Right cardiac atrium (tissue), 5 donors: ENCODE results near the gene THSD4. TPM values are rescaled to one million over a fixed set of nuclear protein-coding genes. Genes with fewer than 3 reads are reported as not detected.
"Not testable (repeated sequence)": the region's sequence is repeated elsewhere in the genome, so short reads cannot be mapped to it uniquely, and the experiment has no call there.

Source experiments
- ATAC-seq, 2 donors: fragments of 200-7000 bp; cut with Tn5 transposase; one replicate each; pipeline versions ENCODE4 v1.8.0 to v1.9.1; 2020; ENCODE audit warnings: moderate library complexity in 2 of 2, mild to moderate bottlenecking in 1 of 2
- DNase-seq, 3 donors: peaks; one replicate each; pipeline ENCODE4 v3.0.0-alpha.2; 2020
- H3K27ac ChIP-seq: one replicate; pipeline ENCODE4 v1.5.1; 2013; ENCODE audit warnings: mild to moderate bottlenecking, low read length, control low read depth, moderate library complexity
- H3K27me3 ChIP-seq: one replicate; pipeline ENCODE4 v1.6.1; 2013; ENCODE audit not compliant: control insufficient read depth, insufficient read depth
- H3K4me1 ChIP-seq: one replicate; pipeline ENCODE4 v1.6.1; 2013; ENCODE audit warnings: low read length; ENCODE audit not compliant: control insufficient read depth, insufficient read depth
- H3K4me3 ChIP-seq: one replicate; pipeline ENCODE4 v1.5.1; 2013; ENCODE audit warnings: low read length, control low read depth
- H3K9me3 ChIP-seq: one replicate; pipeline ENCODE4 v1.6.1; 2013; ENCODE audit warnings: low read length; ENCODE audit not compliant: control insufficient read depth
- WGBS: extraction: QIAGEN DNeasy Blood & Tissue Kit; methylation state at CpG from one replicate; pipeline ENCODE4 v1.1.7; 2013; 5-methylcytosine and 5-hydroxymethylcytosine counted together
- intact Hi-C, 4 donors: fragments of 100-400 bp; cut with DNase I; formaldehyde crosslinking; loops; one replicate each; pipeline versions ENCODE4 v1.11.0 to v1.14.0; 2022 to 2023
- polyA plus RNA-seq: library from polyadenylated mRNA; stranded (reverse); fragments of 200-250 nt; gene quantifications from one replicate; pipeline ENCODE4 v1.2.3, GENCODE V29; 2013
- total RNA-seq, 4 donors: library from RNA; stranded (reverse); fragmentation: NEBNext Ultra II Directional; extraction: Animal tissue kit (Norgen Biotek cat#: 25700); gene quantifications; one replicate each; pipeline ENCODE4 v1.2.1, GENCODE V29; 2021
- donor health status: healthy with polysubstance abuse.
- donor health status: DM: no; HTN: yes; CAD: no.
- donor health status: DM: no; HTN: no; CAD: no.
- donor health status: DM: no; HTN: yes; CAD: no; lungs with severe emphysema.
- donor health status: DM: yes; HTN: yes; CAD: no.

The THSD4 gene
- total and polyA plus RNA-seq, 5 donors: 40.5 to 93.8 (median 67.3) TPM

DNA sequence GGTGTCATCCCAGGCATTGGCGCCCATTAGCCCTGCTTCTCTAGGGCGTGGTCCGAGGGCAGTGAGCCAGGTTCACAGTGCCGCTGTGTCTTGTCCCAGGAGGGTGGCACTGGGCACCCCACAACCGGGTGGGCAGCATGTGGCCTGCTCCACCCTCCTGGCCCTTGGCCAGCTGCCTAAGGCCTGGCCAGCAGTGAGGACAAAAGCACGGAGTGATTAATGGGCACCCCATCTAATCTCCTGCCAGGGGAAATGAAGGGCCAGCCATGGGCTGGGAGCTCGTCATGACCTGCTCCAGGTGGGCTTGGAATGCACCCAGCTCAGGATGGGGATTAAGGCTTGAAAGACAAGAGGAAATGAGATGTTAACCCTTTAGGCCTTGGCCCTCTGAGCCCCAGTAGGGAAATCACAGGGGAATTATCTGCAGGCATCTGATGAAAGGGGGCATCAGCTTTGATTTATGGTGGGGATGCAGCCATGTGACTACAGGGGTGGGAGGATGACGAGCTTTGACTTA lies 5.2 kb downstream of the THSD4 start:
- Histone ChIP-seq H3K4me1 (no peaks in the 10 kb centered on the region), H3K9me3 (no peaks in the 10 kb centered on the region), H3K27me3 (no peaks in the 10 kb centered on the region), H3K4me3 (no peak overlapping the region), H3K27ac (no peak overlapping the region)
- intact Hi-C loops: no loop called here
- 64% methylated on average over 8 of the region's 8 CpGs for WGBS
- no peak for DNase-seq
- no peak for ATAC-seq

DNA sequence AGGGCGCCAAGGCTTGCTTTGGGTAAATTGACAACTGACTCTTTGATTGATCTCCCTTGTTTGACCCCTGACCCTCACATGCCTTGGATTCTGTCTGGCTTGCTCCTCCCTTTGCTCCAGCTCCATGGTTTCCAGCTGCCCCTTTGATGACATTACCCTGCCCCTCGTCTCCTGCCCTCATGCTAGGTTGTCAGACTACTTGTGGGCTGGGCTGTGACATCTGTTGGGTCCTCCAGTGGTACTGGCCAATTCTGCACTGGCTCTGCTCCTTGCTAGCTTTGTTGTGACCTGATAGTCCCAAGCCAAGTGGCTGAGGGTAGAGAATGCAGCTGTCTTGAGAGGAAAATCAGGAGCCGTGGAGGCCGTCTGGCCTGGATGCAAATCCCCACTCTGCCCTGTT lies 6.2 kb downstream of the THSD4 start:
- DNase-seq (no peak), ATAC-seq (no peak)
- WGBS: 43% methylated on average over 4 of the region's 4 CpGs
- intact Hi-C loops: no loop called here
- H3K27me3 ChIP-seq: no peaks in the 10 kb centered on the region
- H3K4me3 ChIP-seq: no peak overlapping the region
- no peaks in the 10 kb centered on the region for H3K9me3 ChIP-seq
- H3K4me1 ChIP-seq: peaks cover 3% of the 10 kb centered on the region
- no peak overlapping the region for H3K27ac ChIP-seq

DNA sequence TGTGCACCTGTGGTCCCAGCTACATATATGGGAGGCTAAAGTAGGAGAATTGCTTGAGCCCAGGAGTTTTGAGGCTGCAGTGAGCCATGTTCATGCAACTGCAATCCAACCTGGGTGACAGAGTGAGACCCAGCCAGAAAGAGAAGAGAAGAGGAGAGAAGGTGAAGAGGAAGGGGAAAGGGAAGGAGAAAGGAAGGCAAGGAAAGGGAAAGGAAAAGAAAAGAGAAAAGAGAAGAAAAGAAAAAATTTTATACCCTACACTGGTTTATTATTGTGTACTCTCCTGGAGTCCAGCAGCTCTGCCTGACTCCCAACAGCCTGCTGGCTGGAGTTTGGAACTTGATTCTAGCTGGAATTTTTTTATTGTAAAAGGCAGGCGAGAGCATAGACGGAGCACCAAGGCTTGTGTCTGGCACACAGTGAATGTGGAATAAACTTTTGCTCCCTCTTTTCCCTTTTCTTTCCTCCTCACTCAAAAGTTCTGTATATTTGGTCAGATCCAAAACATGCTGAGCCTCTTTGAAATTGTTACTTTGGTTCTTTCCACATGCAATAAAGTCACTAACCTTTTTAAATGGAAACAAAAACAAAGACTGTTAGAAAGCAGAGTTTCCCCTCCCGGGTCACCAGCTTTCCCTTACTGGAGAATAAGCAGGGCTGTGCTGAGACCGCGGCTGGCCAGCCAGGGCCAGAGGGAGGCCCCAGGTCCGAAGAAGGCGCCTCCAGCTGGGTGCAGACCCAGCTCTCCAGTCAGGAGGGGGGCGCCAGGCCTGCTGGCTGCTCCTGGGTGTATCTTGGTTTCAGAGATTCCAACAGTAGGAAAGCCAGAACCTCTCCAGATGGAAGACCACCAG lies 9.9 kb downstream of the THSD4 start:
- H3K9me3 ChIP-seq: no peaks in the 10 kb centered on the region
- no peak overlapping the region for H3K4me3 ChIP-seq
- DNase-seq: no peak
- 39% methylated on average over 8 of the region's 8 CpGs for WGBS
- ATAC-seq: peak; percentile 61 to 73
- H3K4me1 ChIP-seq: peaks cover 3% of the 10 kb centered on the region
- no peaks in the 10 kb centered on the region for H3K27me3 ChIP-seq
- intact Hi-C loops: no loop called here
- H3K27ac ChIP-seq: peak overlapping the region; percentile 37

DNA sequence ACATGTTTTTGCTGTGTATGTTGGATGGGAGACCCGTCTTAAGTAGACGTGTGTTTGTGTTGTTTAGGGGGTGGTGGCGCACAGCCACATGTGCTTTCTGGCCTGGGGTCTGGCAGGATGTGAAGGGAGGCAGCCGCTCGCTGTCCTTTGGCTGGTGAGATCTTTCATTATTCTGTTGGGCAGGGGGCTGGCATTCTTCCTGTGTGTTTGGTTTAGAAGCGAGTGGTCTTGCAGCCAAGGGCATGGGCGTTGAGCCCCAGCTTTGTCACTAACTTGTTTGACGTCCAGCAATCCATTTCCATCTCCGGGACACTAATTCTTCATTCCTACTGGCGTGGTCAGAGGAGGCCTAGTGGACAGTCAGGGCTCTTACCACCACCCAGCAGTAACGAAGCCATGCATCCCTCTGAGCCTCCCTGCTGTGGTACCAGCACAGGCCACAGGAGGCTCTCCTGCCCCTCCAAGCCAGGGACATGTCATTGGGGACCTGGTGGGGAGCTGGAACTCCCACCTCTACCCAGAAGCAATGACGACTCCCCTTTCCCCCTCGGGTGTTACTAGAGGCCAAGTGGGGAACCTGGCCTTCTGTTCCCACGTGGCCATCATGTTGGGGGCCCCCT lies 10.7 kb downstream of the THSD4 start:
- 69% methylated on average over 14 of the region's 14 CpGs for WGBS
- Histone ChIP-seq H3K27me3 (no peaks in the 10 kb centered on the region), H3K27ac (peak overlapping the region; percentile 47), H3K9me3 (no peaks in the 10 kb centered on the region), H3K4me1 (peaks cover 3% of the 10 kb centered on the region), H3K4me3 (no peak overlapping the region)
- DNase-seq (no peak), ATAC-seq (peak; percentile 35 to 79)
- intact Hi-C loops: no loop called here

DNA sequence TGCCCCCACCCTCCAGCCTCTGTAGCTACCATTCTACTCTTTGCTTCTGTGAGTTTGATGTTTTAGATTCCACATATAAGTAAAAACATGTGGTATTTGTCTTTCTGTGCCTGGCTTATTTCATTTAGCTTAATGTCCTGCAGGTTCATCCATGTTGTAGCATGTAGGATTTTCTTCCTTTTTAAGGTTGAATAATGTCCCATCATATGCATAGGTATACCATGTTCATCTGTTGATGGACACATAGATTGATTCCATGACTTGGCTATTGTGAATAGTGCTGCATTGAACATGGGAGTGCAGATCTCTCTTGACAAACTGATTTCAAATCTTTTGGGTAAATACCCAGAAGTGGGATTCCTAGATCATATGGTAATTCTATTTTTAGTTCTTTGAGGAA lies 11.8 kb downstream of the THSD4 start:
- ATAC-seq: no peak
- no peaks in the 10 kb centered on the region for H3K27me3 ChIP-seq
- H3K4me3 ChIP-seq: no peak overlapping the region
- intact Hi-C loops: no loop called here
- no peak overlapping the region for H3K27ac ChIP-seq
- H3K4me1 ChIP-seq: peaks cover 3% of the 10 kb centered on the region
- H3K9me3 ChIP-seq: no peaks in the 10 kb centered on the region
- DNase-seq: no peak

DNA sequence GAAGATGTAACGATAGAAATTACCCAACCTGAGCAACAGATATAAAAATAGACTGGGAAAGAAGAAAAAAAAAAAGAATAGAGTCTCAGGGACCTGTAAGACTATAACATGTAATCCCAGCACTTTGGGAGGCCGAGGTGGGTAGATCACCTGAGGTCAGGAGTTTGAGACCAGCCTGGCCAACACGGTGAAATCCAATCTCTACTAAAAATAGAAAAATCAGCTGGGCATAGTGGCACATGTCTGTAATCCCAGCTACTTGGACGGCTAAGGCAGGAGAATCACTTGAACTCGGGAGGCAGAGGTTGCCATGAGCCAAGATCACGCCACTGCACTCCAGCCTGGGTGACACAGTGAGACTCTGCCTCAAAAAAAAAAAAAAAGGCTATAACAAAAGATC lies 12.9 kb downstream of the THSD4 start:
- intact Hi-C loops, H3K27ac ChIP-seq, H3K4me1 ChIP-seq, ATAC-seq, H3K4me3 ChIP-seq, DNase-seq, H3K27me3 ChIP-seq, H3K9me3 ChIP-seq: not testable (repeated sequence)
- WGBS: 59% methylated on average over 6 of the region's 6 CpGs

DNA sequence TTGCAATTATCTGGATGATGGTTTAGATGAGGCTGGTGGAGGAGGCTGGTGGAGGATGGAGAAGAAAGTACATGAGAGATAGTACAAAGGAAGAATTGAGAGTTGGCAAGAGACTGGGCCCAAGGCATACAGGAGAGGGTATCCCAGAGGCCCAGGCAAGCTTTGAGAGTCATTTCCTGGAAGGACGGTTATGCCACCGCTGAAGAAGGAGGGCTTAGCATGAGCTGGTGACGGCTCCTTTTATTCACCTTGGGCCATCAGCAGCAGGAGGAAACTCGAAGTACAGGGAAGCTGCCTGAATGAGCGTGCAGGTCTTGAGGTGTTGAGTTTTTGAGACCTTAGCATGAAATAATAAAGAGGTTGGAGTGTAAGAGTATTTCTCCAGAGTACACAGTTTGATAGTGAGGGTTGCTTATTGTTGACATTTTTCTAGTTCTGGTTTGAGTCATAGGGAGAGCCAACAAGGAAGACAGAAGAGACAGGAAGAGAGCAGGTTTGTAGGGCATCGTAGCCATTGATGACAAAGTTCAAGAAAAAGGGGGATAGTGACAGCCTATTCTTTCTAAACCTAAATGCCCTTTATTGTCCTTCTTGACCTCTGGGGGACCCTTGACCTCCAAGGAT lies 13.8 kb downstream of the THSD4 start:
- intact Hi-C loops: no loop called here
- no peak for ATAC-seq
- WGBS: 81% methylated on average over 6 of the region's 6 CpGs
- H3K4me3 ChIP-seq: no peak overlapping the region
- peaks cover 6% of the 10 kb centered on the region for H3K4me1 ChIP-seq
- DNase-seq: no peak
- H3K27me3 ChIP-seq: no peaks in the 10 kb centered on the region
- no peaks in the 10 kb centered on the region for H3K9me3 ChIP-seq
- H3K27ac ChIP-seq: peak overlapping the region; percentile 83

DNA sequence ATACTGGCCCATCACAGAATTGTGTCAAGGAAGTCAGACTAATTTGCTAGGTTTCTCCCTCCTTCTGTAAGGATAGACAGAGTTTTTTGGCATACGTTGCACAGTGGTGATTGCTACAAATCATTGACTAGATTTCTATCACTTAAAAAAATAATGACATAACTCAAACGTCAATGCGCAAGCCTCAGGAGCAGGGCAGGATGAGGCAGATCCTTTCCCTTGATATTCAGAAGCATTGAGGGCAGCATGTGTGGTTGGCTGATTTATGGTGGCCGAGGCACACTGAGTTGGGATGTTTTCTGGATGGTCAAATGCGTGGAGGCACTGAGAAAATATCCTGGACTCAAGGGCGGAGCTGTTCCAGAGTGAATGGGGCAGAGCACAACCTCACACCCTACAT lies 14.4 kb downstream of the THSD4 start:
- 77% methylated on average over 6 of the region's 6 CpGs for WGBS
- Histone ChIP-seq H3K4me1 (peaks cover 6% of the 10 kb centered on the region), H3K9me3 (no peaks in the 10 kb centered on the region), H3K4me3 (no peak overlapping the region), H3K27ac (no peak overlapping the region), H3K27me3 (no peaks in the 10 kb centered on the region)
- intact Hi-C loops: no loop called here
- DNase-seq: no peak
- ATAC-seq: no peak

DNA sequence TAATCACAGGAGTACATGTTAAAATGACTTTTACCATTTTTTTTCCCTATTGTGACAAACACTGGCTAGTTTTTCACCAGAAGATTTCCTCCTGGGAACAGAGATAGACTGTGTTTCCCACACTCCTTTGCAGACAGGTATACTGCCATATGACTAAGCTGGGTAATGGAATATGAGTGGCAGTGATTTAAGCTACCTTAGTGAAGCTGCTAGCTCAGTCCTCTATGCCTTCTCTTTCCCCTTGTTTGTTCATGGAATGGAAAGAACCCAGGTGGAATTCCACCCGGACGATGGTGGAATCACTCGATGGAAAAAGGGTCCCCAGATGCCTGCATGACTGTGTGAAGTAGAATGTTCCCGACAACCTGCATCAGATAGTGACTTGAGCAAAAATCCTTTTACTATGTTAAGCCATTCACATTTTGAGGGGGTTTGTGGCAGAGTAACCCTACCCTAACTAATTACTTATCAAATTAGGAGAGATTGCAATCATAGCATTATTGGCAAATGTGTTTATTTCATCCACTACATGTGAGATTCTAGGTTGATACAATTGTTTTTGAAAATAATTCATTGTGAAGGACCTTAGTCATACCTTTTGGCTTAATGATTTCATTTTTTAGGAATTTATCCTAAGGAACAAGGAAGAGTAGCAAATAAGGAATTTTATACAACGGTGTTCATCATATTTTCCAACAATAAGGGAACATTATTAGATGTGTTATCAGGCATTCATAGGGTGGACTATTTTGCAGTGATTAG lies 16.5 kb downstream of the THSD4 start:
- ATAC-seq (no peak), DNase-seq (no peak)
- H3K9me3 ChIP-seq: no peaks in the 10 kb centered on the region
- 77% methylated on average over 5 of the region's 5 CpGs for WGBS
- intact Hi-C loops: no loop called here
- no peak overlapping the region for H3K4me3 ChIP-seq
- no peaks in the 10 kb centered on the region for H3K27me3 ChIP-seq
- no peak overlapping the region for H3K27ac ChIP-seq
- H3K4me1 ChIP-seq: peaks cover 7% of the 10 kb centered on the region

DNA sequence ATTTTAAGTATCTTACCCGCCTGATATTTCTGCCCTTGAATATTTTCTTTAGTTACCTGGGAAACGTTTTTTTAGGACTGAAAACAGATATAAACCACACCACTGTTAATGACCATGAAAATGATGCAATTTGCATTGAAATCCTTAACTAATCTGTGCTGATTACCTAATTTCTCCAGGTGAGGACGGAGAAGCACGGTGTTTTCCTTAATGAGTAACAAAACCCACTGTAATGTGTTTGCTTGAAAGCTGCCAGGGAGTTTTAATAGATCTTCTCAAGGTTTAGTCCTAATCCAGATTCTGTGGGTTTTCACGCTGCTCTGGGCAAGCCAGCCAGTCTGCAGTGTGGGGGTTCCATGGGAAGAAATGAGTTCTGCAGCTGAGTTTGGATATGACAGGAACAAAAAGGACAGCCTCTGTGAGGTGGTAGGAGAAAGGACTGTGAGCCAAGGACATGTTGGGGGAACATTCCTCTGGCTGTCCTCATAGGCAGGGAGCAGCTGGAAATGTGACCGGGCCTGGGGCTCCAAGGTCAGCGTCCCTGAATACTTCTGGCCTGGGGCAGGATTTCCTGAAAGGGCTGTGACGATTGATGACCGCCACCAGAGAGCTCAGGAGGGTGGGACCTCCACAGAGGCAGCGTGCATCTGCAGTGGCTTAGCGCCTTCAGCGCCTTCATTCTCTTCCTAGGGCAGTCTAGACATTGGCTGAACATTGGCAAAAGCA lies 18.6 kb downstream of the THSD4 start:
- Histone ChIP-seq H3K27me3 (no peaks in the 10 kb centered on the region), H3K4me3 (no peak overlapping the region), H3K9me3 (no peaks in the 10 kb centered on the region), H3K4me1 (peaks cover 7% of the 10 kb centered on the region), H3K27ac (peak overlapping the region; percentile 84)
- WGBS: 52% methylated on average over 12 of the region's 12 CpGs
- intact Hi-C loops: no loop called here
- ATAC-seq (peak; percentile 67 to 79), DNase-seq (peak in 1 of 3 donors; percentile 61)
